Naive B cell (primary cell): ENCODE measurements around the gene DYNLL2. TPM values are rescaled to one million over a fixed set of nuclear protein-coding genes. Genes with fewer than 3 reads are reported as not detected.
A peak's percentile ranks its signal among the peaks of the same experiment; 100 is the strongest.
"Not testable (repeated sequence)": the region's sequence is repeated elsewhere in the genome, so short reads cannot be mapped to it uniquely, and the experiment has no call there.

ENCODE experiments used
- ATAC-seq, 2 donors: fragments of 150-1000 bp; cut with Tn5 transposase; 2 replicates each; pipeline ENCODE4 v1.10.0; 2021; ENCODE audit warnings: low read depth in 2 of 2, mild to moderate bottlenecking in 2 of 2, moderate library complexity in 2 of 2
- DNase-seq: peaks from one replicate; pipeline ENCODE4 v3.0.0; 2022
- H3K27ac Mint-ChIP-seq, 6 donors: one replicate each; pipeline ENCODE4 v1.8.0; 2020 to 2022; ENCODE audit warnings: mild to moderate bottlenecking in 6 of 6, mixed read lengths in 6 of 6, moderate library complexity in 5 of 6, inconsistent platforms in 2 of 6
- H3K27me3 Mint-ChIP-seq, 3 donors: one replicate each; pipeline ENCODE4 v1.8.0; 2021 to 2022; ENCODE audit warnings: mixed read lengths in 3 of 3, mild to moderate bottlenecking in 1 of 3
- H3K36me3 Mint-ChIP-seq, 2 donors: one replicate each; pipeline ENCODE4 v1.8.0; 2020 to 2022; ENCODE audit warnings: mixed read lengths in 2 of 2, inconsistent platforms in 1 of 2, mild to moderate bottlenecking in 1 of 2
- H3K4me1 Mint-ChIP-seq, 3 donors: one replicate each; pipeline ENCODE4 v1.8.0; 2020 to 2022; ENCODE audit warnings: mixed read lengths in 3 of 3, inconsistent platforms in 1 of 3, mild to moderate bottlenecking in 1 of 3, moderate library complexity in 1 of 3
- H3K4me3 Mint-ChIP-seq, 8 donors: one replicate each; pipeline ENCODE4 v1.8.0; 2020 to 2022; ENCODE audit warnings: mild to moderate bottlenecking in 8 of 8, mixed read lengths in 8 of 8, moderate library complexity in 8 of 8, inconsistent platforms in 2 of 8
- H3K9me3 Mint-ChIP-seq, 7 donors: one replicate each; pipeline ENCODE4 v1.8.0; 2020 to 2022; ENCODE audit warnings: mixed read lengths in 7 of 7, mild to moderate bottlenecking in 5 of 7, inconsistent platforms in 2 of 7, moderate library complexity in 1 of 7
- polyA plus RNA-seq, 6 donors: library from polyadenylated mRNA; unstranded; fragments of 300-500 nt; fragmentation: Illumina TruSeq; gene quantifications; one replicate each; pipeline ENCODE4 v1.2.3, GENCODE V29; 2021; ENCODE audit warnings: low read depth in 6 of 6

Gene DYNLL2
- polyA plus RNA-seq, 6 donors from 2014 or later = 0.26 to 1.2 (median 0.82) TPM

DNA sequence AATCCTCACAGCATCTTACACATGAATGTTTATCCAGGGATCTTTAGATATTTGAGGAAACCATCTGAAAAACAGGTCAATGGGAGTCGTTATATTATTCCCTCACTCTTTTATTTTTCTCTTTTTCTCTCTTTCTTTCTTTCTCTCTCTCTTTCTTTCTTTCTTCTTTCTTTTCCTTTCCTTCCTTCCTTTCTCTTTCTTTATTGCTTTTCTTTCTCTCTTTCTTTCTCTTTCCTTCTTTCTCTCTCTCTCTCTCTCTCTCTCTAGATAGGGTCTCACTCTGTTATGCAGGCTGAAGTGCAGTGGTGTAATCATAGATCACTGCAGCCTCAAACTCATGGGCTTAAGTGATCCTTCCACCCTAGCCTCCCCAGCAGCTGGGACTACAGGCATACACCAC is 44.6 kb downstream of the DYNLL2 start:
- no peak for ATAC-seq
- H3K4me3 Mint-ChIP-seq = no peak overlapping the region
- peaks cover 0 to under 1% of the 10 kb centered on the region in 2 donors for H3K36me3 Mint-ChIP-seq
- no peak overlapping the region for H3K27ac Mint-ChIP-seq
- no peaks in the 10 kb centered on the region for H3K4me1 Mint-ChIP-seq
- H3K27me3 Mint-ChIP-seq = peaks cover 39 to 64% (median 51%) of the 10 kb centered on the region in 3 donors
- DNase-seq = no peak
- H3K9me3 Mint-ChIP-seq = peaks cover 0 to 6% (median 0%) of the 10 kb centered on the region in 7 donors

DNA sequence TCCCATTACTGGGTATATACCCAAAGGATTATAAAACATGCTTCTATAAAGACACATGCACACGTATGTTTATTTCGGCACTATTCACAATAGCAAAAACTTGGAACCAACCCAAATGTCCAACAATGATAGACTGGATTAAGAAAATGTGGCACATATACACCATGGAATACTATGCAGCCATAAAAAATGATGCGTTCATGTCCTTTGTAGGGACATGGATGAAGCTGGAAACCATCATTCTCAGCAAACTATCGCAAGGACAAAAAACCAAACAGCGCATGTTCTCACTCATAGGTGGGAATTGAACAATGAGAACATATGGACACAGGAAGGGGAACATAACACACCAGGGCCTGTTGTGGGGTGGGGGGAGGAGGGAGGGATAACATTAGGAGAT is 49.5 kb downstream of the DYNLL2 start:
- DNase-seq, H3K4me3 Mint-ChIP-seq, H3K4me1 Mint-ChIP-seq, H3K27ac Mint-ChIP-seq, ATAC-seq: not testable (repeated sequence)
- peaks cover 0 to 29% (median 18%) of the 10 kb centered on the region in 7 donors for H3K9me3 Mint-ChIP-seq
- peaks cover 11 to 17% of the 10 kb centered on the region in 2 donors for H3K36me3 Mint-ChIP-seq
- peaks cover 44 to 78% (median 55%) of the 10 kb centered on the region in 3 donors for H3K27me3 Mint-ChIP-seq

DNA sequence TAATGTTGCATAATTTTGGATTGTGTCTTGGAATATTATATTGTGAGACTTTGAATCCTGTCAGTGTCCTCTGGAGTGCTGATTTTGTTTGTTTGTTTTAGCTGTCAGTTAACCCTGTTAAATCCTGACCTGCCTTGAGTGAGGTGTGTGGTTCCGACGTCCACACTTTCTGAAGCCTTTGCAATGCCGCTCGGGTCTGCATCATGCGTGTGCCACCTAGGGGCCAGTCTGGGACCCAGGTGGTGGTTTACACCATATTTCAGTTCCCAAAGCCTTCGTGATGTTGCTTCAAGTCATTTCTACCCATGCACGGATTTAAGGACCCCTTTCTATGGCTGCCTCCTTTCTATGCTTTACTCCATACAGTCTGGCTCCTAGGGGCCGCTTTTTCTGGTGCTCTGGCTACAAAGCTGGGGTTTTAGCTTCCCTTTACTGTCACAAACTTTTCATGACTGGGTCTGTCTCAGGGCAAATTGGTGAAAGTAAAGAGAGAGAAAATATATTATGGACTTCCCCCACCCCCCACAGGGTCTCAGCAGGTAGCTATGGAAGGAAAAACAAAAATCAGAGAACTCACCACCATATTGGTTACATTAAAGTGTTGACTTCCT is 53.6 kb downstream of the DYNLL2 start:
- DNase-seq = no peak
- H3K9me3 Mint-ChIP-seq = peaks cover 0 to 36% (median 18%) of the 10 kb centered on the region in 7 donors
- no peaks in the 10 kb centered on the region for H3K4me1 Mint-ChIP-seq
- H3K36me3 Mint-ChIP-seq = peaks cover 15 to 17% of the 10 kb centered on the region in 2 donors
- no peak overlapping the region for H3K27ac Mint-ChIP-seq
- no peak for ATAC-seq
- no peak overlapping the region for H3K4me3 Mint-ChIP-seq
- H3K27me3 Mint-ChIP-seq = peaks cover 39 to 82% (median 63%) of the 10 kb centered on the region in 3 donors

DNA sequence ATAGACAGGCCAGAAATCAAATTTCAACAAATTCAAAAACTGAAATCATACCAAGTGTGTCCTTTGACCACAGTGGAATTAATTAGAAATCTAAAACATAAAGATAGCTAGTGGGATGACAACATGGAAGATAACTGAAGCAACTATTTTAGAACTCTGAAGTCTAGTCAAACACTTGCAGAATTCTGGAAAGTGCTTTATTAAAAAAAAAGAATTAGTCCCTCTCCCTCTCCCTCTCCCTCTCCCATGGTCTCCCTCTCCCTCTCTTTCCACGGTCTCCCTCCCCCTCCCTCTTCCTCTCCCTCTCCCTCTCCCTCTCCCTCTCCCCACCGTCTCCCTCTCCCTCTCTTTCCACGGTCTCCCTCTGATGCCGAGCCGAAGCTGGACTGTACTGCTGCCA is 58.3 kb downstream of the DYNLL2 start:
- ATAC-seq (no peak), DNase-seq (no peak)
- H3K27me3 Mint-ChIP-seq = peaks cover 29 to 69% (median 50%) of the 10 kb centered on the region in 3 donors
- peaks cover 12 to 26% of the 10 kb centered on the region in 2 donors for H3K36me3 Mint-ChIP-seq
- H3K4me1 Mint-ChIP-seq = no peaks in the 10 kb centered on the region
- H3K4me3 Mint-ChIP-seq = peak overlapping the region in 2 of 8 donors; percentile 7 to 30
- H3K9me3 Mint-ChIP-seq = peaks cover 19 to 46% (median 34%) of the 10 kb centered on the region in 7 donors
- no peak overlapping the region for H3K27ac Mint-ChIP-seq

DNA sequence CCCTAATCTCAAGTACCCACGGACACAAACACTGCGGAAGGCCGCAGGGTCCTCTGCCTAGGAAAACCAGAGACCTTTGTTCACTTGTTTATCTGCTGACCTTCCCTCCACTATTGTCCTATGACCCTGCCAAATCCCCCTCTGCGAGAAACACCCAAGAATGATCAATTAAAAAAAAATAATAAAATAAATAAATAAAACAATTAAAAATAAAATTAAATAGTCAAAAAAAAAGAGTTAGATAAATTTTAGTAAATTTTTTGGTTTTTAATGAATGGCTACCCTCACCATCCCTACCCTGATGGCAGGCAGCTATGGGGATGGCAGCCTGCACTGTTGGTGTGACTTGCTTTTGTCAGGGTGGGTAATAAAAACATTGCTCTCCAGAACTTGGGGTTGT is 60.1 kb downstream of the DYNLL2 start:
- not testable (repeated sequence) for H3K27ac Mint-ChIP-seq, ATAC-seq, H3K4me3 Mint-ChIP-seq, H3K4me1 Mint-ChIP-seq, DNase-seq
- Mint-ChIP-seq H3K27me3 (peaks cover 26 to 74% (median 54%) of the 10 kb centered on the region in 3 donors), H3K36me3 (peaks cover 9 to 29% of the 10 kb centered on the region in 2 donors), H3K9me3 (peaks cover 21 to 44% (median 36%) of the 10 kb centered on the region in 7 donors)

DNA sequence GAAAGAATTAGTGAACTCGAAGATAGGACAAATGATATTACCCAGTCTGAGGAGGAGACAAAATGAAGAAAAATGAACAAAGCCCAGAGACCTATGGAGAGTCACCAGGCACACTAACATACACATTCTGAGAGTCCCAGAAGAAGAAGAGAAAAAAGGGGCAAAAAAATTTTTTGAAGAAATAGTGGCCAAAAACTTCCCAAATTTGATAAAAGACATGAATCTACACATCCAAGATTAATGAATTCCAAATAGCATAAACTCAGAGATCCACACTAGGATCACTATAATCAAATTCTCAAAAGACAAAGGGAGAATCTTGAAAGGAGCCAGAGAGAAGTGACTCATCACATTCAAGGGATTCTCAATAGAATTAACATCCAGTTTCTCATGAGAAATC is 61.6 kb downstream of the DYNLL2 start:
- Mint-ChIP-seq H3K27me3 (peaks cover 32 to 74% (median 60%) of the 10 kb centered on the region in 3 donors), H3K4me3 (no peak overlapping the region), H3K9me3 (peaks cover 21 to 44% (median 36%) of the 10 kb centered on the region in 7 donors), H3K36me3 (peaks cover 6 to 29% of the 10 kb centered on the region in 2 donors), H3K4me1 (no peaks in the 10 kb centered on the region), H3K27ac (no peak overlapping the region)
- ATAC-seq (no peak), DNase-seq (no peak)

Other genes starting within 250 kb of the DYNLL2 start
- 10 to 100 TPM; 26.3 to 48.7 (median 33.0) TPM for gene MRPS23, start 233.4 kb upstream of the DYNLL2 start, polyA plus RNA-seq
- not detected for gene CUEDC1, start 128.0 kb upstream of the DYNLL2 start, polyA plus RNA-seq
- 10 to 100 TPM; 39.6 to 58.2 (median 50.6) TPM for gene VEZF1, start 95.2 kb upstream of the DYNLL2 start, polyA plus RNA-seq
- gene SRSF1, start 76.2 kb upstream of the DYNLL2 start, polyA plus RNA-seq = 10 to 100 TPM; 29.1 to 57.3 (median 41.8) TPM
- under 1 TPM in 1 of 6 donors, not detected in 5; 0.07 TPM for gene OR4D1, start 65.0 kb downstream of the DYNLL2 start, polyA plus RNA-seq
- gene OR4D2, start 83.6 kb downstream of the DYNLL2 start, polyA plus RNA-seq = not detected
- gene EPX, start 109.3 kb downstream of the DYNLL2 start, polyA plus RNA-seq = not detected
- 1 to 10 TPM; 2.1 to 7.0 (median 3.7) TPM for gene MKS1, start 135.8 kb downstream of the DYNLL2 start, polyA plus RNA-seq
- not detected for gene LPO, start 155.2 kb downstream of the DYNLL2 start, polyA plus RNA-seq
- gene MPO, start 197.5 kb downstream of the DYNLL2 start, polyA plus RNA-seq = under 1 TPM in 2 of 6 donors, not detected in 4; 0.12 to 0.29 TPM
- gene TSPOAP1, start 245.4 kb downstream of the DYNLL2 start, polyA plus RNA-seq = under 1 TPM in 4 of 6 donors, not detected in 2; 0.03 to 0.58 (median 0.38) TPM